MV-4-11 (cell line): ENCODE results near the gene ZNF597.
A peak's percentile ranks its signal among the peaks of the same experiment; 100 is the strongest.

Source experiments
- DNase-seq: peaks from one replicate; lab custom pipeline; 2025; lab: John Stamatoyannopoulos, UW

Gene ZNF597

DNA sequence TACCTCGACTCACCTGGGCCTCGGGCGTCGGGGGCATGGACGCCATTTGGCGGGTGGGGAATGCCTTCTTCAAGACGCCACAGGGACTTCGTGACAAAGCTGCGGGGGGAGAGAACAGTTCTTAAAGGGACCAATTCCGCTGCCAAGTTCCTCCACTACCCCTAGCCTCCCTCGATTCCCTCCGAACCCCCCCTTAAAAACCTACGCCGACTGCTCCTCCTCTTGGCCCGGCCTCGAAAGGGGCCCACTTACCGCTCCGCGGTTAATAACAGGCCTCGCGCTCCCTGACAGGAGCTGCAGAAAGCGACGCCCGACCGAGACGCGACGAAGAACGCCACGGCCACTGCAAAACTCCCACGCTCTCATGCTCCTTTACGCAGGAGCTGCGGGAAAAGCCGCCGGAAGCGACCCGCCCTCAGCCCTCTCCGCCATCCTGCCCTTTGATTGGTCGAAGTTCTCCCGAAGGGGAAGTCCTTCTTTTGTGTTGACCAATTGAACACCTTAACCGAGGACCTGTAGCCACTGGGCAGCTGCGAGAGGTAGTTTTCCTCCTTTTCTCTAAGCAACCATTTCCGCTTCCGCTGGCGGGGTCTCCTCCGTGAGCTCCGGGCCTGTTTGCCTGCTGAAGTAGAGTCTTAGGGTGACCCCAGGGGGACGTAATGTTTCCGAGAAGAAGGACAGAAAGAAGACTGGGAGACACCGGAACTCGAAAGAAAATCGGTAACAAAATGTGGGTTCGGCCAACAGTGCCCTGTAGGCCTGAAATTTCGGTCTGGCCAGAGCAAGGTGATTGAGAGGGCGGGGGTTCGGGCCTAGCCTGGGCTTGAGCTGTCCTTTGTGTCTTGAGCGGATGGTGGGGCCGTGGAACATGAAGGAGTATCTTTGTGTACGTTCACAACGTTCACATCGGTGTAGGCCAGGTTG lies at the start of gene ZNF597, which contains the start of gene NAA60:
ZNF597 (minus strand) TSS at position 397 of the 924 bp plus-strand sequence; CDS start at position 46, 351 bp downstream.
NAA60 (plus strand) TSS at position 573 of the 924 bp plus-strand sequence. CDS start 32,548 bp downstream, outside the sequence.
- peak; percentile 94 for DNase-seq

DNA sequence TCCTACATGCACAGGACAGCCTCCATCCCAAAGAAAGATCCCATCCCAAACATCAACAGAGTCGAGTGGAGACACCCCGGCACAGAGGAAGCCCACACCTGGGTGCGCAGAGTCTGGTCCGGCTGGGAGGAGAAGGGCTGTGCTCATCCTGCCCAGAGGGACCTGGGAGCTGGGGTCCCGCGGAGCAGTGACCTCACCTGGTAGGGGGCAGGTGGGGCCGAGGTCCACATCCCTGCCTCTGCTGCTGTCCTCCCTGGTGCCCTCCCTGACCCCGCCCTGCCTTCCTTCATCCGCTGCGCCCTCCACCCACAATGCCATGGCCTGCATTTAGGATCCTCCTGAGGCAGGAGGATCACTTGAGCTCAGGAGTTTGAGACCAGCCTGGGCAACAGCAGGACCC lies 49.1 kb upstream of the ZNF597 start:
- DNase-seq: no peak

DNA sequence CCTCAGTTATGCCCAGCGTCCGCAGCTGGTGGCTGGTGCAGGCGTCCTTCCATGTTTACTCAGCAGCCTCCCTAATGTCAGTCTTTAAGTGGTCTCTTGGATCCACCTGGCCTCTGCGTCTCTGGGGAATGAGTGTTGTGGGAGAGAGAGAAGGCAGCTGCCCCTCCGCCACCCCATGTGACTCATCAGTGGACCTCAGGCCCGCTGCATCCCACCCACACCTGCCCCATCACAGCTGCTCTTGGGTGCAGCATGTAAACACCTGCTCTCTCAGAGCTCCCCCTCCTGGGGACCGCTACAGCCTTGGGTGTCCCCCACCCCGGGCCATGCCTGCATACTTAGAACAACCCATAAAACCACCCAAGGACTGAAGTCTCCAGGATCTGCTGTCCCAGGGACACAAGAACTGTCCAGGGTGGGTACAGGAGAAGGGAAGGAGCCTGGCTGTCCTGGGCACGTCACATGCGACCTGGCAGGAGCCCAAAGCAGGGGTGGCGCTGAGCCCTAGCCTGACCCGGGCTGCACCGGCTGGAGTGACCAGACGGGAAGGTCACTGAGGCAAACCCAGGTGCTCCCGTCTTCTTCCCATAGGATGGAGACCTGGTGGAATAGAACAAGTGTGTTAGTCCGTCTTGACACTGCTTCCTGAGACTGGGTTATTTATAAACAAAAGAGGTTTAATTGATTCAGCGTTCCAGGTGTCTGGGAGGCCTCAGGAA lies 47.8 kb upstream of the ZNF597 start:
- no peak for DNase-seq

- DNase-seq: no peak
These were observed 45.5 kb upstream of the ZNF597 start for GRCh38 chr16:3488801-3489200.

DNA sequence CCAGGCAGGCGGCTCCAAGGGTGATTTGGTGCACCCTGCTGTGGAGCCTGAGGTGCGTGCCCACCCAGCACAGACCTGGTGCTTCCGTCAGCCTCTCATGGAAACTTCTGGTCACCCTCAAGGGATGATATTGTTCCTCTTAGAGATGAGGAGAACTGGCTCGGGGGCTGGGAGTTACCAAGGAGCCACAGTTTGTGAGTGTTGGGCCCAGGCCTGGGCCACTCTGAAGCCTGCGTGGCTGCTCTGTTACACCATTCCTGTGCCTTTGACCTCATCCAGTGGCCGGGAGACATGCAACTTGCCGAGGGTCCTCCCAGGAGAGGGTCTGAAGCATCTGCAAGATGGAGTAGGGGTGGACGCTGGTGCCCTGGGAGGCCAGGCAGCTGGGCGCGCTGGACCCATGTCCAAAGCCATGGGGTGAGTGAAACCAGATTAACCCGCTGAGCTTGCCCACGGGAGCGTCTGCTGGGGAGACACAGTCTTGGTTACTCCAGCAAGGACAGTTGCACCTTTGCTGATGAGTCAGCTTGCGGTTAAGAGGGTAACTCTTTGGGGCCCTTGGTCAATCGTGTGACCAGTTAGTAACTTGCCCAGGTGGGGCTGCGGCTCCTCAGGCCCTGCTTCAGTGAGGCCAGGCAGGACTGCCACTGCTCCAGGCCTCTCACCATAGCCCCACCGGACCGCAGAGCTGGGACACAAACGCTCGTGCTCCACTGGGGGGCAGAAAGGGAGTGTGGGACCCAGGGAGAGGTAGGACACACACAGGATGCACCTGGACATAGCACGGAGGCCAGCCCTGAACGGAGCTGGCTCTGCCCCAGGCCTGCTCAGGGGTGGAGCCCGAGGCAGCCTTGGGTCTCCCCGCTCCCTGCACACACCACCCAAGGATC lies 44.5 kb upstream of the ZNF597 start:
- DNase-seq: no peak

GRCh38 chr16:3486506-3487215 lies 43.4 kb upstream of the ZNF597 start:
- no peak for DNase-seq

DNA sequence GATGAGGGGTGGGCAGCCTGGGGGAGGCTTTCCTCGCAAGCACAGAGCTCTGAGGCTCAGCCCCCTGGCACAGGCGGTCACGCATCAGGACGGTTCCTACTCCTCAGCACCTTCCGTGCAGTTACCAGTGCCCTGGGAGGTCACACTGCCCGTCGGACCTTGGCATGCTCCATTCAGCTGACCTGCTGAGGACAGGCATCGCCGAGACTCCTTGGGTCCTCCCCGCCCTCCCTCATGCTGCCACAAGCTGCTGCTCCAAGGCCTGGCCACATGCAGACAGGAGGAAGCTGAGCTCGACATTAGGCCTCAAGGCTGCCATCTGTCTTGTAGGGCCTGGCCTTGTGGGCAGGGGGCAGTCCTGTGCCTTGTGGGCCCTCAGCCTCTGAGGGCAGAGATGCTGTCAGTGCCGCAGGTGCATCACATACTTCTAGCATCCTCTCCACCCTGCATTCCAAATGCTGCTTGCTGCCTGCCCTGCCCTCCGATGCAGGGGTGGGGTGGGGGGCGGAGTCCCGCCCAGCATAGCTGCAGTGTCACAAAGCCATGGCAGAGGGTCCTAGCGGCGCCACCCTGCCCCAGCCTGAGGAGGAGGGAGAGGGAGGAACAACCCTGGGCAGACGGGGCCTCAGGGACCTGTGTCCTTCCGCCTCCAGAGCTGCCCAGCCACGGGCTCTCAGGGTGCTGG lies 42.7 kb upstream of the ZNF597 start:
- DNase-seq: no peak

- no peak for DNase-seq
These were observed 41.9 kb upstream of the ZNF597 start for GRCh38 chr16:3485097-3485745.

DNA sequence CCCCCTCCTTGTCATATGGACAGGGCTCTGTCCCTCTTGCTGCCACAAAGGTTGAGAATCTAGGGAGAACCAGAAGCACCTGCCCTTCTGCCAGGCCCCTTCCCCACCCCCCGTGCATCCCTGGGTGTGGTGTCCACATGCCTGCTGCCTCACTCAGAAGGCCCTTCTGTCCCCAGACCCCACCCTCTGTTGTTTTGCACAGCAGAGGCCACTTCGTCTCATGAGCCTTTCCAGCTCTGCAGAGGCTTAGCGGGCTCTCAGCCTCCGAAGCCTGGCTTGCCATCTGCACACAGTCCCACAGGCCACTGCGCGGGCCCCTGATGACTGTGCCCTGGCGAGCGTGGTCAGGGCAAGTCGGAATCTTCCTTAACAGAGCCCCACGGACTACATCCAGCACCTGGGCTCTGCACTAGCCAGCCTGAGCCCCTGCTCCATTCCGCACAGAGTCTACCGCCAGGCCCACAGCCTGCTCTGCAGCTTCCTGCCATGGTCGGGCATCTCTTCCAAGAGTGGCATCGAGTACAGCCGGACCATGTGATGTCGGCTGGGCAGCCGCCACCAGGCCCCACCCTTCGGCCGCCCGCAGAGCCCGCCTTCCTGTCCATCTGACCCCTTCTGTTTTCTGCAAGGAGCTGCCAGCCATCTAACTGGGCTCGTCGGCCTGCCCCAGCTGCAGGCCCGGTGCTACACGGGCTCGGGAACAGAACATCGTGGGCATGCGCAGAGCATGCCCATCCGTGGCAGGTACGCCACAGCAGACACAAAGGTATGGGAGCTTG lies 41.2 kb upstream of the ZNF597 start:
- no peak for DNase-seq

GRCh38 chr16:3482659-3483241 lies 39.4 kb upstream of the ZNF597 start:
- no peak for DNase-seq

DNA sequence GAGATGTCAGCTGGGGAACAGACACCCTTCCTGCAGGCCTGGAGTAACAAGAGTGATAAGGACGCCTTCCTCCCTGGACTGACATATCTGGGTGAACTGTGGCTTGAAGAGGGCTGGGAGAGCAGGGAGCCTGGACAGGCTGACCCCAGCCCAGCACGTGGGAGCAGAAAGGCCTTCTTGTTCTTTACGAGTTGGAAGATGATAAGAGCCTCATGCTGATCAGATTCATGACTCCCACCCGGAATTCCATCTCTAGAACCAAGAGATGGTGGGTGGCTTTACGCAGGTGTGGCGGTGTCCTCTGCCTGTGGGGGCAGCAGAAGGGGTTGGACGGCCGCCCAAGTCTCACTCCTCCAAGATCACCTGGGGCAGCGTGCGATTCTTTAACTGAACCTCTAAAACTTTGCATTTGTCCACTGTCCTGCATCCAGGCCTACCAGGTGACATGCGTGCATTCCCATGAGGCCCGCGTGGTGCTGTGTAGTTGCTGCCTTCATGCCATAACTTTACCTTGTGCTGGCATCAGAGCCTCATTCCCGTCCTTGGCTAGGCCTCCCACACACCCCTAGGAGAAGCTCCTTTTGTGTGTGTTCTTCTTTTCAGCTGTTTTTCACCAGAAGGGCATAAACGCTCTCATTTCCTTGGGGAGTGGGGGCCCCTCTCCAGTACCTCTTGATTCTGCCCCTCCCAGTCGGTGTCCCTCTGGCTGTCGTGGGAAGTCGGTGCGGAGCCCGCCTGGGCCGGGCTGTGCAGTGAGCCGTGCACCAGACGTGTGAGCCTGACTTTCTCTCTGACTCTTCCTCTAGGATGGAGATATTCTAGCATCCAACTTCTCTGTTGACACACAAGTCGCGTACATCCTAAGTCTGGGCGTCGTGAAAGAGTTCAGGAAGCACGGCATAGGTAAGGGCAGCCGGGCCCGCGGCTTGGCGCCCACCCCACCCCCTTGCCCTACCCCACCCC lies 38.7 kb upstream of the ZNF597 start:
- DNase-seq: no peak

- no peak for DNase-seq
These were observed 37.8 kb upstream of the ZNF597 start for GRCh38 chr16:3480901-3481695.

DNA sequence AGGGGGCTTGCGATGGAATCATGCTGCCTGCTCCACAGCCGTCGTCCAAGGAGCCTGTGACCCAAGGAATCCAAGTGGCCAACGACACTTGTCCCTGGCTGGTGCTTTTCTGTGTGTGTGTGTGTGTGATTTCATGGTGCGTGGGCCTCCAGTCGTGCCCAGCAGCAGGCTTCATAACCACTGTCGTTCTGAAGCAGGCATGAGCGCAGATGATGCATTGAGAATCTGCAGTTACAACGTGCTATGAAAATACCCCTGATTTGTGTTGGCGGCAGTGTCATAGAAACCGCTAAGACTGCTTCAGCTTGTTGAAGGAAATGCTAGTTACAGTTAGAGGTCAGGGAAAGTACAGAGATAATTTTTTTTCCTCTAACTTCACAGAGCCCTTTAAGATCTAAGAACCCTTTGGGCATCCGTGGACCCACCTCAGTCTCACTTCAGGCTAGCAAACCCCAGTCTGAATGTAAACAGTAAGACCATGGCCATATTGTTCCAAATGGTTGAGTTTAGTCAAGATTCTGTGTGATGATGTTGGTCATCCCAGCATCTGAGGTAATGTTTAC lies 36.4 kb upstream of the ZNF597 start:
- DNase-seq: no peak

DNA sequence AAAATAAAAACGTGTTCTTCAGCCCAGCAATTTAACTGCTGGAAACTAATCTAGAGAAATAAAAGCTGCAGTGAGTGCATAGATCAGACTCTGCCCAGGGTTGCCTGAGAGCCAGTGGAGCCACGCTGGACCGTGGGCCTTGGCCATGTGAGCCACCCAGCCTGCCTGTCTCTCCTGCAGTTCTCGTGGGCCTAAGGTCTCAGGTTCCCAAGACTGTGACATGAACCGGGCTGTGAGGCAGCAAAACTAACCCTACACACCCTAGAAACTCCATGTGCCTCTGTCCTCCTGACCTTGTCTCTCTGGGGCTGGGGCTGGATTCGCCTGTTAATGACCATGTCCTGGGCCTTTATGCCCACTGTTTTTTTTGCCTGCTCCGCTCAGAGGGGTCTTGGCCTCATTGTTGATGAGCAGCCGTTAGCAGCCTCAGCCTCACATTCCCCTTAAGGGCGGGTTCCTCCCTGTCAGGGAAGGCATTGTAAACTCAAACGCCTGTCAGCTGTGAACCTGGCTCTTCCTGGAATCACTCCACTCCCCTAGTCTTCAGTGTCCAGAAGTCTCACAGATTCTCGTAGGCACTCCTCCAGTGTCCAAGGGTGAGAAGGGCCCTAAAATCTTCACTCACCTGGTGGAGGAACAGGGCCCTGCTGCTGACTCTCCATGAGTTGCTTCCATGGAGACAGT lies 35.1 kb upstream of the ZNF597 start:
- DNase-seq: no peak

- no peak for DNase-seq
These were observed 33.1 kb upstream of the ZNF597 start for GRCh38 chr16:3476409-3476808.
